ENCODE data around the gene GRM8.

DNA sequence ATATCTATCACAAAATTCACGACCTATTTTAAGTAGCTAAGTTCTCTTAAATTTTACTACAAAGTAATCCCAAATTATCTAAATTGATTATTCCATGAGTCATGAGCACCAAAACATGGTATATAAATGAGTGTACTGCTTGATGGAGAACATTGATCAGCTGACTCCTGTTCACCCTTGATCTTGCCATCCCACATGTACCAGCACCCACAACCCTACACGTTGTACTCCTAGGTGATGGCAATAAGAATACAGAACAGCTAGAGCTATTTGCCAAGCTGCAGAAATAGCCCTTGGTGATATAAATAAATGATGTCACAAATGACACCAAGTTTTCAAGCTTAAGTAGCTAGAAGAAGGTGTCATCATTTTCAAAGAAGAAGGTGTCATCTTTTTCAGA is 235.5 kb downstream of the GRM8 start:
- TF ChIP-seq YY1 (IDR thresholded peaks at IDR 0.05; ENCODE audit: insufficient read depth, insufficient read length), result no peak
- no peak for TF ChIP-seq SUZ12 (IDR thresholded peaks at IDR 0.05; ENCODE audit: extremely low read depth, insufficient read depth, insufficient read length)
- no peak for TF ChIP-seq ZNF274 (IDR thresholded peaks at IDR 0.05; ENCODE audit: low read depth, low read length)
